Measurements from ENCODE around the gene GRIK4. TPM values are rescaled to one million over a fixed set of nuclear protein-coding genes. Genes with fewer than 3 reads are reported as not detected.

GRIK4 gene
- total RNA-seq, 1 donor from 2014 or later: 4.5 TPM

- no peak overlapping the region for H3K27ac Mint-ChIP-seq (ENCODE audit: unreplicated experiment)
- TF ChIP-seq CTCF (IDR thresholded peaks at IDR 0.05; ENCODE audit: unreplicated experiment): no peak
- H3K36me3 Mint-ChIP-seq (ENCODE audit: low read depth, unreplicated experiment): no peaks in the 10 kb centered on the region
- no peaks in the 10 kb centered on the region for H3K9me3 Mint-ChIP-seq (ENCODE audit: unreplicated experiment)
- no peak for DNase-seq (ENCODE audit: low spot score)
- H3K4me1 Mint-ChIP-seq (ENCODE audit: unreplicated experiment): peaks cover 9% of the 10 kb centered on the region
- no peak overlapping the region for H3K4me3 Mint-ChIP-seq (ENCODE audit: unreplicated experiment)
- peaks cover 4% of the 10 kb centered on the region for H3K27me3 Mint-ChIP-seq (ENCODE audit: unreplicated experiment)
Measured at GRCh38 chr11:120586072-120586471, 74.5 kb downstream of the GRIK4 start.

- DNase-seq (ENCODE audit: low spot score): no peak
- H3K27ac Mint-ChIP-seq (ENCODE audit: unreplicated experiment): no peak overlapping the region
- H3K27me3 Mint-ChIP-seq (ENCODE audit: unreplicated experiment): peaks cover 4% of the 10 kb centered on the region
- no peak for TF ChIP-seq CTCF (IDR thresholded peaks at IDR 0.05; ENCODE audit: unreplicated experiment)
- H3K36me3 Mint-ChIP-seq (ENCODE audit: low read depth, unreplicated experiment): no peaks in the 10 kb centered on the region
- no peak overlapping the region for H3K4me3 Mint-ChIP-seq (ENCODE audit: unreplicated experiment)
- no peaks in the 10 kb centered on the region for H3K9me3 Mint-ChIP-seq (ENCODE audit: unreplicated experiment)
- H3K4me1 Mint-ChIP-seq (ENCODE audit: unreplicated experiment): peaks cover 9% of the 10 kb centered on the region
Measured at GRCh38 chr11:120586728-120587127, 75.2 kb downstream of the GRIK4 start.

GRCh38 chr11:120587299-120587698, 75.8 kb downstream of the GRIK4 start:
- no peak for TF ChIP-seq CTCF (IDR thresholded peaks at IDR 0.05; ENCODE audit: unreplicated experiment)
- Mint-ChIP-seq H3K4me3 (ENCODE audit: unreplicated experiment) (no peak overlapping the region), H3K36me3 (ENCODE audit: low read depth, unreplicated experiment) (no peaks in the 10 kb centered on the region), H3K27me3 (ENCODE audit: unreplicated experiment) (peaks cover 4% of the 10 kb centered on the region), H3K27ac (ENCODE audit: unreplicated experiment) (no peak overlapping the region), H3K4me1 (ENCODE audit: unreplicated experiment) (peaks cover 9% of the 10 kb centered on the region), H3K9me3 (ENCODE audit: unreplicated experiment) (no peaks in the 10 kb centered on the region)
- DNase-seq (ENCODE audit: low spot score): no peak

- H3K27me3 Mint-ChIP-seq (ENCODE audit: unreplicated experiment): peaks cover 4% of the 10 kb centered on the region
- no peak overlapping the region for H3K27ac Mint-ChIP-seq (ENCODE audit: unreplicated experiment)
- H3K36me3 Mint-ChIP-seq (ENCODE audit: low read depth, unreplicated experiment): peaks cover 5% of the 10 kb centered on the region
- H3K4me1 Mint-ChIP-seq (ENCODE audit: unreplicated experiment): peaks cover 9% of the 10 kb centered on the region
- no peak for TF ChIP-seq CTCF (IDR thresholded peaks at IDR 0.05; ENCODE audit: unreplicated experiment)
- H3K4me3 Mint-ChIP-seq (ENCODE audit: unreplicated experiment): no peak overlapping the region
- H3K9me3 Mint-ChIP-seq (ENCODE audit: unreplicated experiment): no peaks in the 10 kb centered on the region
- DNase-seq (ENCODE audit: low spot score): no peak
Measured at GRCh38 chr11:120589376-120589775, 77.8 kb downstream of the GRIK4 start.

GRCh38 chr11:120590472-120590871, 78.9 kb downstream of the GRIK4 start:
- Mint-ChIP-seq H3K36me3 (ENCODE audit: low read depth, unreplicated experiment) (peaks cover 5% of the 10 kb centered on the region), H3K9me3 (ENCODE audit: unreplicated experiment) (no peaks in the 10 kb centered on the region), H3K27ac (ENCODE audit: unreplicated experiment) (no peak overlapping the region), H3K4me1 (ENCODE audit: unreplicated experiment) (peaks cover 9% of the 10 kb centered on the region), H3K4me3 (ENCODE audit: unreplicated experiment) (no peak overlapping the region), H3K27me3 (ENCODE audit: unreplicated experiment) (peaks cover 7% of the 10 kb centered on the region)
- DNase-seq (ENCODE audit: low spot score): no peak
- TF ChIP-seq CTCF (IDR thresholded peaks at IDR 0.05; ENCODE audit: unreplicated experiment): no peak
